Testis (tissue), 3 donors: ENCODE results near the gene GPANK1. TPM values are rescaled to one million over a fixed set of nuclear protein-coding genes. Genes with fewer than 3 reads are reported as not detected.

Source experiments
- DNase-seq: peaks from one replicate; pipeline ENCODE4 v3.0.0-alpha.2; 2019
- H3K27ac ChIP-seq, 2 donors: fragments of 200-600 bp; sonication (generic); one replicate each; pipeline ENCODE4 v1.5.1; 2019
- H3K27me3 ChIP-seq: fragments of 200-600 bp; sonication (generic); one replicate; pipeline ENCODE4 v1.5.1; 2019
- H3K36me3 ChIP-seq: fragments of 200-600 bp; sonication (generic); one replicate; pipeline ENCODE4 v1.5.1; 2017; ENCODE audit warnings: low read depth; ENCODE audit errors: missing control alignments
- H3K4me1 ChIP-seq: fragments of 200-600 bp; sonication (generic); one replicate; pipeline ENCODE4 v1.5.1; 2019
- H3K4me3 ChIP-seq, 2 donors: fragments of 200-600 bp; sonication (generic); one replicate each; pipeline ENCODE4 v1.5.1; 2017 to 2019
- H3K9me3 ChIP-seq: fragments of 200-600 bp; sonication (generic); one replicate; pipeline ENCODE4 v1.5.1; 2017
- POLR2A ChIP-seq: fragments of 450-650 bp; IDR thresholded peaks from one replicate; pipeline ENCODE4 v1.6.1; 2017; ENCODE audit warnings: antibody characterized with exemption, mild to moderate bottlenecking, moderate library complexity
- WGBS, 2 donors: methylation state at CpG; one replicate each; pipeline ENCODE4 v1.1.5; 2018; 5-methylcytosine and 5-hydroxymethylcytosine counted together
- intact Hi-C: fragments of 100-400 bp; cut with DNase I; formaldehyde crosslinking; loops from one replicate; pipeline ENCODE4 v1.15.1; 2023; ENCODE audit warnings: low total_unique reads
- polyA plus RNA-seq: library from polyadenylated mRNA; stranded (reverse); fragments of 350-450 nt; fragmentation: Illumina TruSeq; extraction: RNeasy Lipid Tissue Mini Kit (QIAGEN cat#74804); gene quantifications from one replicate; pipeline ENCODE4 v1.2.3, GENCODE V29; 2014; ENCODE audit warnings: low read depth, low replicate concordance; ENCODE audit not compliant: insufficient read depth
- total RNA-seq, 2 donors: library from RNA; depleted of rRNA; stranded (reverse); fragments of >200 nt; gene quantifications; one replicate each; pipeline ENCODE4 v1.2.3, GENCODE V29; 2016
- TF ChIP-seq, protein P1 (sequence below), 3 experiments: fragments of 450-650 bp in 2 of 3; fragments of 200-600 bp in 1 of 3; sonication (generic) in 1 of 3; IDR thresholded peaks; one replicate each; pipeline ENCODE4 v1.5.1; 2016 to 2019; ENCODE audit warnings: antibody characterized with exemption in 3 of 3, mild to moderate bottlenecking in 2 of 3, moderate library complexity in 1 of 3

The GPANK1 gene
- total and polyA plus RNA-seq, 3 donors from 2014 or later, result 34.5 to 81.3 (median 46.1) TPM

DNA sequence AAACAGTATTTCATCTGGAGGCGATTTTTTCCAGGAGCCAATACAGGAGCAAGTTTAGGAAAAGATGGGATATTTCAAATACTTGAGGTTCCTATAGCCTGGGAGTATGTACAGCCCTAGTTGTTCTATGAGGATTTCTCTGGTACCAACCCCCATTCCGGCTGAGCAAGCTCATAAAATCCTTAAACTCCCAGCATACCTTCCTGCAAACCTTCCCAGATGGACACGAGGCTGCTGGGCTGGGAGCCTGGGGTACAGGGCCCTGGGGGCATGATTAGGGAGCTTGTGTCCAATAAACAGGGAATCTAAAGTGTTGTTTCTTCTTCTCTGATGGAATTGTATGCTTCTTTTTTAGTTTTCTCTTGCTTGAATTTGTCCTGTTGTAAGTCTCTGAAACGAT is 42.8 kb downstream of the GPANK1 start:
- H3K4me3 ChIP-seq, result peak overlapping the region; percentile 61 to 85
- H3K4me1 ChIP-seq, result peaks cover 15% of the 10 kb centered on the region
- H3K27ac ChIP-seq, result peak overlapping the region; percentile 91 to 99
- no peaks in the 10 kb centered on the region for H3K27me3 ChIP-seq
- H3K36me3 ChIP-seq, result no peaks in the 10 kb centered on the region
- whole genome bisulfite sequencing, 2 donors, result 13 to 16% methylated on average over 4 of the region's 4 CpGs
- intact Hi-C loops, result no loop called here
- DNase-seq, result no peak
- no peak for TF ChIP-seq POLR2A
- TF ChIP-seq, protein P1, sequence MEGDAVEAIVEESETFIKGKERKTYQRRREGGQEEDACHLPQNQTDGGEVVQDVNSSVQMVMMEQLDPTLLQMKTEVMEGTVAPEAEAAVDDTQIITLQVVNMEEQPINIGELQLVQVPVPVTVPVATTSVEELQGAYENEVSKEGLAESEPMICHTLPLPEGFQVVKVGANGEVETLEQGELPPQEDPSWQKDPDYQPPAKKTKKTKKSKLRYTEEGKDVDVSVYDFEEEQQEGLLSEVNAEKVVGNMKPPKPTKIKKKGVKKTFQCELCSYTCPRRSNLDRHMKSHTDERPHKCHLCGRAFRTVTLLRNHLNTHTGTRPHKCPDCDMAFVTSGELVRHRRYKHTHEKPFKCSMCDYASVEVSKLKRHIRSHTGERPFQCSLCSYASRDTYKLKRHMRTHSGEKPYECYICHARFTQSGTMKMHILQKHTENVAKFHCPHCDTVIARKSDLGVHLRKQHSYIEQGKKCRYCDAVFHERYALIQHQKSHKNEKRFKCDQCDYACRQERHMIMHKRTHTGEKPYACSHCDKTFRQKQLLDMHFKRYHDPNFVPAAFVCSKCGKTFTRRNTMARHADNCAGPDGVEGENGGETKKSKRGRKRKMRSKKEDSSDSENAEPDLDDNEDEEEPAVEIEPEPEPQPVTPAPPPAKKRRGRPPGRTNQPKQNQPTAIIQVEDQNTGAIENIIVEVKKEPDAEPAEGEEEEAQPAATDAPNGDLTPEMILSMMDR (IDR thresholded peaks at IDR 0.05), result no peak
- no peaks in the 10 kb centered on the region for H3K9me3 ChIP-seq

- Histone ChIP-seq H3K36me3 (no peaks in the 10 kb centered on the region), H3K27ac (peak overlapping the region; percentile 91 to 99), H3K9me3 (no peaks in the 10 kb centered on the region), H3K4me3 (peak overlapping the region; percentile 61 to 85), H3K27me3 (no peaks in the 10 kb centered on the region), H3K4me1 (peaks cover 15% of the 10 kb centered on the region)
- intact Hi-C loops, result no loop called here
- WGBS, 2 donors, result 3 to 4% methylated on average over 15 of the region's 15 CpGs
- DNase-seq, result no peak
- no peak for TF ChIP-seq POLR2A
- TF ChIP-seq, protein P1 (IDR thresholded peaks at IDR 0.05), result no peak
Observed at GRCh38 chr6:31621320-31621939, 43.4 kb downstream of the GPANK1 start.

- Histone ChIP-seq H3K4me3 (peak within 1 kb of the TSS; percentile 61 to 85), H3K4me1 (peaks cover 15% of the 10 kb centered on the region), H3K9me3 (no peaks in the 10 kb centered on the region), H3K27me3 (no peaks in the 10 kb centered on the region), H3K36me3 (no peaks in the 10 kb centered on the region), H3K27ac (peak within 1 kb of the TSS; percentile 91 to 99)
- WGBS, 2 donors, result 1% methylated on average over 29 to 52 of the region's 67 CpGs
- DNase-seq, result peak; percentile 90
- TF ChIP-seq POLR2A, result peak; percentile 30
- TF ChIP-seq, protein P1 (IDR thresholded peaks at IDR 0.05), result no peak
- intact Hi-C loops, result no loop called here
Observed at GRCh38 chr6:31620586-31621319, 44.0 kb downstream of the GPANK1 start, which contains the start of gene PRRC2A. PRRC2A (plus strand) TSS chr6:31620715; CDS start chr6:31622790, 2,075 bp downstream.

- Histone ChIP-seq H3K27me3 (no peaks in the 10 kb centered on the region), H3K36me3 (no peaks in the 10 kb centered on the region), H3K4me1 (peaks cover 15% of the 10 kb centered on the region), H3K27ac (peak overlapping the region; percentile 91 to 99), H3K4me3 (peak overlapping the region; percentile 61 to 85), H3K9me3 (no peaks in the 10 kb centered on the region)
- peak; percentile 99 for DNase-seq
- TF ChIP-seq, protein P1 (IDR thresholded peaks at IDR 0.05), result peak in 2 of 3 experiments; percentile 19 to 25
- peak; percentile 82 for TF ChIP-seq POLR2A
- WGBS, 2 donors, result 0 to 1% methylated on average over 50 of the region's 50 CpGs
- intact Hi-C loops, result no loop called here
Observed at GRCh38 chr6:31619805-31620585, 44.8 kb downstream of the GPANK1 start.
